Fibroblast of lung (primary cell): Measurements from ENCODE around the gene NFKBIL1. TPM values are rescaled to one million over a fixed set of nuclear protein-coding genes. Genes with fewer than 3 reads are reported as not detected.

Experiments used
- DNase-seq, 2 donors: peaks; one replicate each; pipeline versions ENCODE4 v3.0.0 to v3.0.0-alpha.2; 2010; ENCODE audit warnings: low read depth in 2 of 2
- H2AFZ ChIP-seq: 2 replicates; pipeline ENCODE4 v1.5.1; 2012; ENCODE audit warnings: low read length, control low read depth, inconsistent platforms
- H3K27ac ChIP-seq: 2 replicates; pipeline ENCODE4 v1.5.1; 2011; ENCODE audit warnings: low read length, control low read depth; ENCODE audit not compliant: insufficient read depth
- H3K27me3 ChIP-seq: 2 replicates; pipeline ENCODE4 v1.5.1; 2011; ENCODE audit warnings: mild to moderate bottlenecking, low read length; ENCODE audit not compliant: control insufficient read depth, insufficient read depth
- H3K36me3 ChIP-seq: 2 replicates; pipeline ENCODE4 v1.5.1; 2011; ENCODE audit warnings: low read length; ENCODE audit not compliant: control insufficient read depth, insufficient read depth
- H3K4me1 ChIP-seq: 2 replicates; pipeline ENCODE4 v1.5.1; 2011; ENCODE audit warnings: low read length; ENCODE audit not compliant: control insufficient read depth, insufficient read depth; ENCODE audit errors: extremely low read depth
- H3K4me2 ChIP-seq: 2 replicates; pipeline ENCODE4 v1.5.1; 2011; ENCODE audit warnings: low read length, control low read depth; ENCODE audit not compliant: insufficient read depth; ENCODE audit errors: extremely low read depth
- H3K4me3 ChIP-seq, 4 experiments: fragments of 200-600 bp in 1 of 4; sonication (generic) in 1 of 4; replicated peaks in 1 of 4; 2 replicates each; pipeline ENCODE4 v1.5.1; 2011 to 2016; ENCODE audit warnings: low read length in 4 of 4, low read depth in 3 of 4, mild to moderate bottlenecking in 3 of 4, control low read depth in 2 of 4, inconsistent platforms in 1 of 4, mixed read lengths in 1 of 4; ENCODE audit not compliant: insufficient read depth in 1 of 4; ENCODE audit errors: control extremely low read depth in 1 of 4
- H3K79me2 ChIP-seq: 2 replicates; pipeline ENCODE4 v1.5.1; 2012; ENCODE audit warnings: mild to moderate bottlenecking, low read length, inconsistent platforms; ENCODE audit not compliant: control insufficient read depth, insufficient read depth
- H3K9ac ChIP-seq: 2 replicates; pipeline ENCODE4 v1.5.1; 2011; ENCODE audit warnings: mild to moderate bottlenecking, low read length, control low read depth; ENCODE audit not compliant: insufficient read depth
- H3K9me3 ChIP-seq: 2 replicates; pipeline ENCODE4 v1.5.1; 2012; ENCODE audit warnings: low read depth, low read length; ENCODE audit not compliant: control insufficient read depth, insufficient read depth
- H4K20me1 ChIP-seq: 2 replicates; pipeline ENCODE4 v1.5.1; 2011; ENCODE audit warnings: low read length; ENCODE audit not compliant: control insufficient read depth, insufficient read depth; ENCODE audit errors: extremely low read depth
- CTCF ChIP-seq, 2 donors: IDR thresholded peaks in 1 of 2; conservative IDR thresholded peaks in 1 of 2; 1 replicate in 1 of 2; 2 replicates in 1 of 2; pipeline ENCODE4 v1.5.1; 2011 to 2012; ENCODE audit warnings: low read length in 2 of 2, control low read depth in 1 of 2, inconsistent platforms in 1 of 2, low read depth in 1 of 2, mild to moderate bottlenecking in 1 of 2
- EZH2 ChIP-seq: IDR thresholded peaks from 2 replicates; pipeline ENCODE4 v1.5.1; 2012; ENCODE audit warnings: low read length, control low read depth, mild to moderate bottlenecking; ENCODE audit errors: missing control alignments
- polyA plus RNA-seq, 2 donors: library from polyadenylated mRNA; depleted of rRNA in 1 of 2; stranded (reverse) in 1 of 2; unstranded in 1 of 2; fragments of >200 nt; gene quantifications; 2 replicates each; pipeline ENCODE4 v1.2.1, GENCODE V29; 2011 to 2012; ENCODE audit warnings: missing spikeins in 1 of 2
- total RNA-seq: library from RNA; depleted of rRNA; stranded (reverse); fragments of >200 nt; gene quantifications from 2 replicates; pipeline ENCODE4 v1.2.1, GENCODE V29; 2014

NFKBIL1 gene
- total and polyA plus RNA-seq, 2 donors (not counting 1 experiment from before 2014, with no cell fraction given), result 5.1 to 44.3 TPM

- no peaks in the 10 kb centered on the region for H3K79me2 ChIP-seq
Observed at GRCh38 chr6:31576897-31577578, 29.6 kb downstream of the NFKBIL1 start.

GRCh38 chr6:31577579-31577966 is 30.2 kb downstream of the NFKBIL1 start:
- H3K27ac ChIP-seq, result no peak overlapping the region
- peaks cover 28% of the 10 kb centered on the region for H3K27me3 ChIP-seq
- H3K79me2 ChIP-seq, result no peaks in the 10 kb centered on the region
- H3K36me3 ChIP-seq, result no peaks in the 10 kb centered on the region
- no peak overlapping the region for H2AFZ ChIP-seq
- DNase-seq, result no peak
- H3K9me3 ChIP-seq, result no peaks in the 10 kb centered on the region
- TF ChIP-seq CTCF (conservative IDR thresholded peaks at IDR 0.05 in 1 of 2, IDR thresholded peaks at IDR 0.05 in 1 of 2; ENCODE audit: low read depth in 1 of 2, low read length in 2 of 2) (no peak), EZH2 (no peak)
- no peak overlapping the region for H3K9ac ChIP-seq
- no peak overlapping the region for H3K4me2 ChIP-seq
- H3K4me1 ChIP-seq, result no peaks in the 10 kb centered on the region
- no peaks in the 10 kb centered on the region for H4K20me1 ChIP-seq
- H3K4me3 ChIP-seq, result no peak overlapping the region

More at GRCh38 chr6:31576897-31577578, 29.6 kb downstream of the NFKBIL1 start:
- no peaks in the 10 kb centered on the region for H3K9me3 ChIP-seq
- no peak overlapping the region for H3K27ac ChIP-seq
- H2AFZ ChIP-seq, result no peak overlapping the region
- no peaks in the 10 kb centered on the region for H3K36me3 ChIP-seq
- TF ChIP-seq EZH2, result peak; percentile 32
- no peak for TF ChIP-seq CTCF (conservative IDR thresholded peaks at IDR 0.05 in 1 of 2, IDR thresholded peaks at IDR 0.05 in 1 of 2; ENCODE audit: low read depth in 1 of 2, low read length in 2 of 2)
- H3K27me3 ChIP-seq, result peaks cover 28% of the 10 kb centered on the region
- H3K4me3 ChIP-seq, result no peak overlapping the region
- no peak overlapping the region for H3K4me2 ChIP-seq
- DNase-seq, result no peak
- H3K9ac ChIP-seq, result no peak overlapping the region
- H4K20me1 ChIP-seq, result no peaks in the 10 kb centered on the region
- H3K4me1 ChIP-seq, result no peaks in the 10 kb centered on the region

DNA sequence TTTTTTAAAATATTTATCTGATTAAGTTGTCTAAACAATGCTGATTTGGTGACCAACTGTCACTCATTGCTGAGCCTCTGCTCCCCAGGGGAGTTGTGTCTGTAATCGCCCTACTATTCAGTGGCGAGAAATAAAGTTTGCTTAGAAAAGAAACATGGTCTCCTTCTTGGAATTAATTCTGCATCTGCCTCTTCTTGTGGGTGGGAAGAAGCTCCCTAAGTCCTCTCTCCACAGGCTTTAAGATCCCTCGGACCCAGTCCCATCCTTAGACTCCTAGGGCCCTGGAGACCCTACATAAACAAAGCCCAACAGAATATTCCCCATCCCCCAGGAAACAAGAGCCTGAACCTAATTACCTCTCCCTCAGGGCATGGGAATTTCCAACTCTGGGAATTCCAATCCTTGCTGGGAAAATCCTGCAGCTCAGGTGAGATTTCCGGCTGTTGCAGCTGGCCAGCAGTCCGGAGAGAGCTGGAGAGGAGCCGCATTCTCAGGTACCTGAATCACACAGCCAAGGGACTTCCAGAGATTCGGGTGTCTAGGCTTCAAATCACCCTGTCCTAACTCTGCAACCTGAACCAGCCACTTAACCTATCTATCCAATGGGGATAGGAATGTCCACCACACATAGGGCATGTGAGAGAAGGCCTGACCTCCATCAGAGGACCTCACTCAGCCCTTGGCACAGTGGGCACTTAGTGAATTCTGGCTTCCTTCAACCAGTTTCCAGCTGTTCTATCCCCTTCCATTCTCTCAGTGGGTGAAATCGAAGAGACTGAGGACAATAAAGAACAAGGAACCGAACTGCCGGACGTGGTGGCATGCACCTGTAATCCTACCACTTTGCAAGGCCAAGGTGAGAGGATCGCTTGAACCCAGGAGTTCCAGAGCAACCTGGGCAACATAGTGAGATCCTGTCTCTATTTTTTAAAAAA is 31.0 kb downstream of the NFKBIL1 start:
- Histone ChIP-seq H4K20me1 (no peaks in the 10 kb centered on the region), H2AFZ (no peak overlapping the region), H3K4me2 (no peak overlapping the region), H3K9me3 (no peaks in the 10 kb centered on the region), H3K79me2 (no peaks in the 10 kb centered on the region), H3K9ac (no peak overlapping the region), H3K27ac (no peak overlapping the region), H3K27me3 (peaks cover 23% of the 10 kb centered on the region), H3K36me3 (no peaks in the 10 kb centered on the region), H3K4me3 (no peak overlapping the region), H3K4me1 (no peaks in the 10 kb centered on the region)
- TF ChIP-seq EZH2 (no peak), CTCF (conservative IDR thresholded peaks at IDR 0.05 in 1 of 2, IDR thresholded peaks at IDR 0.05 in 1 of 2; ENCODE audit: low read depth in 1 of 2, low read length in 2 of 2) (no peak)
- no peak for DNase-seq
